HG02798 (cell line): ENCODE measurements around the gene FOXO6.

Experiments used
- ATAC-seq: cut with Tn5 transposase; IDR thresholded peaks from one replicate; pipeline ENCODE4 v1.9.1; 2021; ENCODE audit warnings: mild to moderate bottlenecking; ENCODE audit not compliant: unreplicated experiment, poor library complexity

FOXO6 gene

DNA sequence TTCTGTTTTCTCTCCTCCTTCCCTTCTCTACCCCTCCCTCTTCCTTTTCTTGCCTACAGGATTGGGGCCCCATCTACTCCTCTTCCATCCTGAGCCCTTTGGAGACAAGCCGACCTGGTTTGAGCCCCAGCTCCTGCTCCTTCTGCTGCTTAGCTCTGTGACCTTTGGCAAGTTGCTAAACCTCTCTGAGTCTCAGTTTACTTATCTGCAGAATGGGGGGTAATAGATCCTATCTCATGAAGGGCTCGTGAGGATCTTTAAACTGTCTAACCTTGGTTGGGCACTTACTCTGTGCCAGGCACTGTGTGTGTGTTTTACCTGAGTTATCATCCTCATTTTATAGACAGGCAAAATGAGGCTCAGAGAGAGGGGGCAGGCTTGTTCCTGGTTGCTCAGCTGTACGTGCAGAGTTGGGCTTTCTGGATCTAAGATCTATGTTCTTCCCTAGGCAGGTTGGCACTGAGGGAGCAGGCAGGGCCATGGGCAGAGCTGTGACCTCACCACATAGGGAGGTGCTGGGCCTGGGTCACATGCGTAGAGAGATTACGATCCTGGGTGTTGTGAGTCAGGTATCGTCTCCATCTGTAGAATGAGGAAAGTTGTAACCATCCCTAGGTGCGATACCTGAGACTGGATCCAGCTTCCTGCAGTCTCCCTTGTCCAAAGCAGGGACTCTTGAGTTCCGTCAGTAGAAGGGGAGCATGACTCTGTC, 58.5 kb downstream of the FOXO6 start:
- ATAC-seq: no peak

DNA sequence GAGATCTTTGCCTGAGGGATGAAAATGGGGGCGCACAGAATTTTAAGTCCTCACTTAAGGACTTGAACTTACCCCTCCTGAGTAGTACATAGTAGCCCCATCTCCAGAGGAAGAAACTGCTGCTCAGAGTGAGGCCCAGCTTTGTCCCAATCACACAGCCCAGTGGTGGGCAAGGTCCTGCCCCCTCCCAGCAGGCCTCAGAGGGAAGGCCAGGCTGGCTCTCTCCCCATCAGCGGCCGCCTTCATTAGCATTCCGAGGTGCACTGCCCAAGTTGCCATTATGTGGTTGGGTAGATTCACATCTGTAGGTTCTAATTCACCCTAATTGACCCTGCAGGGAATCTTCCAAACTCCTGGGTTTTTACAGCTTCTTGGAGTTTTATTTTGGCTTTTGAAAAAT, 59.1 kb downstream of the FOXO6 start:
- no peak for ATAC-seq

DNA sequence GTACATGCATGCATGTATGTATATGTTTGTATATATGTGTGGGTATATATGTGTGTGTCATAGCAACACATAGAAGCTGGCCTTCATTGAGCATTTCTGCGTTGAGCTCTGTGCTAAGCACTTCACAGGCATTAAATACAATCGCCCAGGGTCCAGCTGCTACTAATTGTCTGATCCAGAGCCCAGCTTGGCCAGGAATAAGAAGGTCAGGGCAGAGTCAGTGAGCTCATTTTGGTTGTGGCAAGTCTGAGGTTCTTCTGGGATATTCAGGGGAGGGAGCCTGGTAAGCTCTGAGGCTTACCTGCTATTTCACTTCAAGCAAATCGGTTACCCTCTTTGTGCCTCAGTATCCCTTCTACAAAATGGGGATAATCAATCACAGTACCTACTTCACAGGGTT, 59.6 kb downstream of the FOXO6 start:
- no peak for ATAC-seq

DNA sequence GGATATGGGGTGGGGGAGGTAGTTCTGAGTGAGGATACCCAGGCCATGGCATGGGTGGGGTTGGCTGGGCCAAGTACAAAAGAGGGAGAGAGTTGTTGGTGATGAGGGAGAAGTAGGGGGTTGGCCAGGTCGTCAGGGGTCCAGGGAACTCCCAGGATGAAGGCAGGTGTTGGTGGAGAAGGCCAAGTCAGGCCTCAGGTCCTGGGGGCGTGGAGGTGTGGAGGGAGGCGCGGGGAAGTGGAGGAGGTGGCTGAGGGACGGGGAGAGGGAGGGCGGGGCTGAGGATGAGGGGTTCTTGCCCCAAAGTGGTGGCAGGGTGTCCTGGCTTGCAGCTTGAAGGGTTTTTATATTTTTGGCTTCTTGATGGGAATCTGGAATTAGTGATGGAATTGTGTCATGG, 61.1 kb downstream of the FOXO6 start:
- no peak for ATAC-seq

DNA sequence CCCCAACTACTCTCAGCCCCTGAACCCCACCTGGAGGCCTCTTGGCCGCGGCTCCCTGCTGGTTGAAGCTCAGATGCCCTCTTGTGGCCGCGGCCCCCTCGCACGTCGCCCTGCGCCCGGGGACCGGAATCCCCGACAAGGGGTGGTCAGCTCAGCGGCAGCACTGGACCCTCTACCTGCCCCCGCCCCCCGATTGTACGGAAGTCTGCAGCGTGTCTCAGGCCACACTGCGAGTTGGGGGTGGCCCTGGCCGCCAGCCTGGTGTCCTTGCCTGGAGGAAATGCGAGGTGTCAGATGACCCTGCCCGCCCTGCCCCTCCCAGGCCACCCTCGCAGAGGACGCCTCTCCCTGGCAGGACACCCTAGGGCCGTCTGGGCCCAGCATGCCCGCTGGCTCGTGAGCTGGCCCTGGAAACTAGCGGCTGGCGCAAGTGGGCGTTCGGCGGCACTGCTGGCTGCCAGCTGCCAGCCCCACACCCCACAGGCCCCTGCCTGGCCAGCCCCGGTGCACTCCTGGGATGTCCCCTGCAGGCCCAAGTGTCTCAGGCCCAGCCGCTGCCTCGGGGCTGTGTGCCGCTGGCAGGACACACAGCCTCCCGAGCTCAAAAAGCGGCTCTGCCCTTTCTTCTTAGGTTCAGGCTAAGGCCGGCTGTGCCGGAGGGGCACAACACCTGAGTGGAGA, 62.4 kb downstream of the FOXO6 start:
- ATAC-seq: no peak

DNA sequence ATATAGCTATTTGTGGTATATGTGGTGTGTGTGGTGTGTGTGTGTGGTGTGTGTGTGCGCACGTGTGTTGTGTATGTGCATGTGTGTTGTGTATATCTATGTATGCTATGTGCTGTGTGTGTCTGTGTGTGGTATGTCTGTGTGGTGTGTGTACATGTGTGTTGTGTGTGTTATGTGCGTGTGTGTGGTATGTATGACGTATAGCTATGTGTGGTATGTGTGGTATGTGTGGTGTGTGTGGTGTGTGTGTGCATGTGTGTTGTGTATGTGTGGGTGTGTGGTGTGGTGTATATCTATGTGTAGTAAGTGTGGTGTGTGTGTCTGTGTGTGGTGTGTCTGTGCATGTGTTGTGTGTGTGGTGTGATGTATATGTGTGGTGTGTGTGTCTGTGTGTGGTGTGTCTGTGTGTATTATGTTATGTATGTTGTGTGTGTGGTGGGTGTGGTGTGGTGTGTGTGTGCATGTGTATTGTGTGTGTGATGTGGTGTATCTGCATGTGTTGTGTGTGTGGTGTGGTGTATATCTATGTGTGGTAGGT, 63.4 kb downstream of the FOXO6 start:
- ATAC-seq: no peak

DNA sequence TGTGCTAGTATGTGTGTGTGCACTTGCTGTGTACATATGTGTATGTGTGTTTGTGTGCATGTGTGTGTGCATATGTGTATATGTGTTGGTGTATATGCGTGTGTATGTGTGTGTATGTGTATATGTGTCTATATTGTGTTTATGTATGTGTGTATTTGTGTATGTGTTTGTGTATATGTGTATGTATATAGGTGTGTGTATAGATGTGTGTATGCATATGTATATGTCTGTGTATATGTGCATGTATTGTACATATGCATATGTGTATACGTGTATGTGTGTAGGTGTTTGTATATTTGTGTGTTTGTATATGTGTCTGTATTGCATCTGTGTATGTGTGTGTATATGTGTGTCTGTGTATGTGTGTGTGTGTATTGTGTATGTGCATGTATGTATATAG, 64.1 kb downstream of the FOXO6 start:
- ATAC-seq: no peak

DNA sequence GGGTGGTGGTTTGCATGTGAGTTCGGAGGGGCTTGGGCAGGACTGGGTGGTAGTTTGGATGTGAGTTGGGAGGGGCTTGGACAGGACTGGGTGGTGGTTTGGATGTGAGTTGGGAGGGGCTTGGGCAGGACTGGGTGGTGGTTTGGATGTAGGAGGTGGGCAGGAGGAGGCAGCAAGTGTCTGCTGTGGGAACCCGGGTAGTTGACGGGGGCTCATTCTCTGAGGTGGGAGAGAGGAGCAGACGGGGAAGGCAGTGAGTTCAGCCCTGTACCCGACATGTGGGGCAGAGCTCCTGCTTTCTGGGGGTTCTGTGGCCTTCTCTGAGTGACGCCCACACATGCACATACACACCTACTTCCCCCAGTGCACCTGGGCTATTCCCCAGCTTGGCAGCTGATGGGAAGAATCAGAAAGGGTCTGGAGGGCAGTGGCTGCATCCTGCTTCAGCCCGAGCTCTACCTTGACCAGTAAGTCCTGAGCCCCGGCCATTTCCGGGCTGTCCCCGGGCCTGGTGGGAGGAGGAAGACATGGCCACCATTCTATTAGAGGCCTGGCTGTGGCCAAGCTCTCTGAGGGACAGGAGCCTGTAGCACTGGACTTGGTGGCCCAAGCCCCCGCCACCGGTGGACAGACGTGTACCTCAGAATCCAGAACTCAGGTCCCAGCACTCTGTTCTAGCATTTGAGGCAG, 65.1 kb downstream of the FOXO6 start:
- no peak for ATAC-seq

DNA sequence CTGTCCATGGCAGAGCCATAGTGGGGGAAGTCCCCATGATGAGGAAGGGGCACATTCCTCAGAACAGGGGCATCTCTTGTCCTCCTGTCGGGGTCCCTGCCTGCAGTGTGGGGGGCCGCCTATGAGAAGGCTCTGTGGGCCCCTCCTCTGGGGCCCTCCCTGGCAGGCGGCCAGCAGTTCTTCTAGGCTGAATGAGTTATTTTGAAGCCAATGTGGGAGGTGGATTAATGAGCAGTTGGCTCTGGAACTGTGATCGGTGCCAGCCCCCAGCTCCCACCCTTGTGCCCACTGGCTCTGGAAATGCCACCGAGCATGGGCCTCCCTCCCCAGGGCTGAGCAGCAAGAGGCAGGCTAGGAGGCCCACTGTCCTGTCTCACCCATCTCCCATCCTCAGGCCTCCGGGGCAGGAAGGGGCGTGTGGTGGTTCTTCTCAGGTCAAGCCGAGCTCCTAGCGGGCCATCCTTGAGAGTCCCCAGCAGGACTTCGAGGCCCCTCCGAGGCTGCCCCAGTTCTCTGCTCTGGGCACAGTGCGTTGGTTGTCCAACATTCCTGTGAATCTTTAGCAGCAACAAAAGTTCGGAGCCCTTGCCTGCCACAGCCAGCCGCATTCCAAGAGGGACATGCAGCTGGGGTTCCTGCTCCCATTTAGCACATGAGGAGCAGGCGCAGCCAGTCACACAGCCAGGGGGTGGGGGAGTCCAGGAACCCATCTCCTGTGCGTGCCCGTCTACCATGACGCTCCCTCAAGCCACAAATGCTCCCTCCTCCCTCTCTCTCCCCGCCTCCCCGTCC, 66.1 kb downstream of the FOXO6 start:
- ATAC-seq: no peak

DNA sequence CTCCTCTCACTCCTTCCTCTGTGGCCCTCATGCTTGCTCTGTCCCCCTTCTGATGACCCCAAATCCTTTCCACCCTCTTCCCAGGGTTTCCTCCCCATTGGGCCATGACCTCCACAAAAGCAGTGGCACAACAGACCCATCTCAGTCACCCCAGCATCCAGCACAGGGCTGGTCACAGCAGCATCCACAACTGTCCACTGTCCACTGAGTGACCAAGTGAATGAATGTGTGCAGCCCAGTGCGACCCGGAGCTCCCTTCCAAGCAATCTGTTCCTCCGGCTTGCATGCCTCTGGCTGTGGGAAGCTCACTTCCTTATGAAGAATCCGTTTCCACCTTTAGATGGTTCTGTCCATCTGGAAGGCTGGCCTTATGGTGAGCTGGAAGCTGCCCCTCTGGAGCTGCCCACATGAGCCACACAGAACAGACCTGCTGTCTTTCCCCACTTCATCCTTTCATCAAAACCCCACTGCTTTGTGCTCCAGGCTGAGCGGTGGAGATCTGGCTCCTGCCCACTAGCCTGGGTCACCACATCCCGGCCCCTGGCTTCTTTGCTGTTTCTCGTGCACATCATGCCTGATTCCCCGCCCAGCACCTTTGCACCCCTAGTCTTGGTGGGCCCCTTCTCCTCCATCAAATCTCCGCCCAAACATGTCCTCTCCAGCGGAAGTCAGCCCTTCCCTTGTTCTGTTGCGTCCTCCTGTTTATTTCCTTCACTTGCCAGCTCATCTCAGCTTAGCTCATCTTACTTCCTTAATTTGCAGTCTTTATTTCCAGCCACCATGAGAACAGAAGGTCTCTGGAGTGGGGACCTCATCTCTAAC, 66.9 kb downstream of the FOXO6 start:
- ATAC-seq: no peak

DNA sequence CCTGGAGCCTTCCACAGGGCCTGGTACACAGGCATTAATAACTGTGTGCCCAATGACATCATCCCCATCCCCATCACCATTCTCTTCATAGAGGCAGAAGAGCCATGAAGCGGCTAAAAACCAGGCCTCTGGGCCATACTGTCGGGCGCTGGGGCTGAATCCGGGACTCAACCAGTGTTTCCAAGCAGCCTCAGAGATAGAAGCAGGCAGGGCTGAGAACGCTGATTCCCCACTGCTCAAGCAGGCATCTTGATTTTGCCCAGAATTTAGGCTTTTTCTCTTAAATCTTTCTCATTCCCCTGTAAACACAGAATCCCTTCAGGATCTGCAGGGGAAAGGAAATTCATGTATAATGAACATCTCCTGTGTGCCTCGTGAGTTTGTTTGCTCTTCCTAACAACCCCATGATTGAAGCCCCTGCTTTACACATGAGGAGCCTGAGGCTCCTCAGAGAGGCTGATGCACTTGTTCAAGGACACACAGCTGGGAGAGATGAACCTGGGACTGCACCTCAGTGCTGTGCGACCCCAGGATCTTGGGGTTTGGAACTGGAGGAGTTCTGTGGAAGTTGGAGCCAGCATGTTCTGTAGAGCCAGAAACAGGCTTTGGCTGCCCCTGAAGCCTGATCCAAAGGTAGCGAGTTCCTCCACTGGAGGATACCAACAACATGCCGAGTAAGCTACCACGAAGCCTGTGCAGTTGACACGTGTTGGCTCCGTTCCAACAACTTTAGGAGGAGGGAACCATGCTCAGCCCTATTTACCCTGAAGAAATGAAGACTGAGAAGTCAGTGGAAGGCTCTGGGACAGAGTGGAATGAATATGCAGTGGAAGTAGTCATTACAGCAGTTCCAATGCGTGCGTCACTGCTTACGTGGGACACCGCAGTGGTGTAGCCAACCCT, 67.8 kb downstream of the FOXO6 start:
- no peak for ATAC-seq

DNA sequence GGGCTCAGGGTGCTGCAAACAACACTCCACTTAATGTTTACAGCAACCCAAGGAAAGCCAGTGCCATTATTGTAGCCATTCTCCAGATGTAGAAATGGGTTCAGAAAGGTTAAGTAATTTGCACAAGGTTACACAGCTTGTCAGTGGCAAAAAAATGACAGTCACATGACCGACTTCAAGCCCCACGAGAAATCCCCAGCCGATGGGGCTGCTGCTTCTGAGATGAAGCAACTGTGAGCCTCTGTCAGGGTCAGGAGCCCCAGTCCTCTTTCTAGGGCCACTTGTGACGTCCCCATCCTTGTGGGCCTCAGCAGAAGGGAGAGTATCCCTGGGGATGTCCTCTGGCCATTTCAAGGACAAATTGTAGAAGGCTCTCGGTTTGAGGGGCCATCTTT, 68.4 kb downstream of the FOXO6 start:
- no peak for ATAC-seq

DNA sequence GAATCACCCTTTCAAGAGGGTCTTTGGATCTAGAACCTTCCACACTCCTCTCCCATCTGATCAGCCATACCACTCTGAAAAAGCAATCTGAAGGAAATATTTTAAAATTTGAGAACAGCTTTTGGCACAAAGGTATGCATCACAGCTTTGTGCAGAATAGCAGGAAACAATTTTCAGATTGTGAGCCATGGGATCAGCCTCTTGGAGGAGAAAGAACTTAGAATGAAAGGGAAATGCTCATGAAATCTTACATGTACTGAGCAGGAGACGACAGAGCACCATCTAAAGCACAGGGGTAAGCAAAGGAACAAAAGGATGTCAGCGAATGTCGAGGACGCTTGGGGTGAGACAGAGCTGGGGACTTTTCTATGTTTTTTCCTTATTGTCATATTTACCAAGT, 68.8 kb downstream of the FOXO6 start:
- no peak for ATAC-seq

DNA sequence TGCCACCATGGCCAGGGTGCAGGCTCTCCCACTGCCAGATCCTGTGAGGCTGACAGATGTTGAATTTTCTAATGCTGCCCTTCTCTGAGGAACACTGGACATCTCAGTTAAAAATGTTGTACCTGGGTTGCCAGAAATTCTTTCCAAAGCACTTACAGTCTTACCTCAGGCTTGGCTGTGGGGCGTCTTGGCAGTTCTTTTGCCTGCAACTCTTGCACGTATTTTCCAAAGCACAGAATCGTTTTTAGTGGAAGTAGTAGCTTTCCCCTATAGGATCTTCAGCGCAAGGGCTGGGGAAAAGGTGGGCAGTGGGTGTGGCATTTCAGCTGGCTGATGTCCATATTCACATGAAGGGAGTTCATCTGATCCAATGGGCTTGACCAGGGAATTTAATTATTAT, 69.3 kb downstream of the FOXO6 start:
- ATAC-seq: no peak

DNA sequence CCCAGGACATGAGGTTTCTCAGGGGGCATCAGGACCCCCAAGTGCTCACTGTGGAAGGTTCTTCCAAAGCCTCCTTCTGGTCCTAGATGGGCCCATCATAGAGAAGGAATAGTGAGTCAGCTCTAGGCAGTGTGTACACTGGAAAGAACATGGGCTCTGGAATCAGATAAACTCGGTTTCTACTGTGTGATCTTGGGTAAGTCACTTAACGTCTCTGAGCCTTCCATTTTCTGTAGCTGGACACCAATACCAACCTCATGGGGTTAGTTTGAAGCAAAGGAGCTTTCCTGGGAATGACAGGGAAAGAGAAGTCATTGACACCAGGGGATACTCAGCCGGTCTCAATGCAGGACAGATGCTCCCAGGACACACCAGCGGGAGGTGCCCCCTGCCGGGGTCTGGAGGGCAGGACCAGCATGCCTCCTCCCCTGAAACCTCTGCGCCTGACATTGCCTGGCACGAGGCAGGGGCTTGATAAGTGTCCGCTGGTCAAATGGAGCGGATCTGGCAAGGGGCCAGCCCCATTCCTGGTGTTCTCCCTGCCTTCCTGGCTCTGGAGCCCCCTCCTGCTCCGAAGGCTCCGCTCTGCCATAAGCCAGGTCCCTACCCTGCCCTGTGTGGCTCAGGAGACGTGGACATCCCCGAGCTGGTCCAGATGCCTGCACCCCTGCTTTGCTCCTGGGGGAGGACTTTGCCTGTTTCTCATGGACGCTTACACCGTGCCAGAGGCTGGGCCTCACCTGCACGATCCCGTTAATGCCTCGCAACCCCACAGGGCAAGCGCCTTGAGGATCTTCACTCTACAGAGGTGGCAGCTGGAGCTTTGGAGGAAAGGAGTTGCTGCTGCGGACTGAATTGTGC, 70.5 kb downstream of the FOXO6 start:
- no peak for ATAC-seq
